Measurements from ENCODE around the gene TMOD1.

DNA sequence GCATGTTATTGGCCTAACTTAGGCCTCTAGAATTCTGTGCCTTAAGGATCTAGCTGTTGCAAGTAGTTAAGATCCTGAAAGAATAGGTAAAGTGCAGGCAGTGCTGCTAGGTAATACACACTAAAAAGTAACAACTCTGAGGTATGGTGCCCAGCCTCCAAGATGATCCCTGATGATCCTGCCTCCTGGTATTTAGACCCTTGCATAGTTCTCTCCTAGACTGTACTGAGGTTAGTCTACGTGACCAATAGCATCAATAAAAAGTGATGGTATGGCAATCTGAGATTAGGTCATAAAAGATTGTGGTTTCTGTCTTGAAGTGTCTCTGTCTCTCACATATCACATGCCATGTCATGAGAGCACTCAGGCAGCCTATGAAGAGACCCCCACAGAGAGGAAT lies 122.5 kb downstream of the TMOD1 start:
- TF ChIP-seq, protein P1, sequence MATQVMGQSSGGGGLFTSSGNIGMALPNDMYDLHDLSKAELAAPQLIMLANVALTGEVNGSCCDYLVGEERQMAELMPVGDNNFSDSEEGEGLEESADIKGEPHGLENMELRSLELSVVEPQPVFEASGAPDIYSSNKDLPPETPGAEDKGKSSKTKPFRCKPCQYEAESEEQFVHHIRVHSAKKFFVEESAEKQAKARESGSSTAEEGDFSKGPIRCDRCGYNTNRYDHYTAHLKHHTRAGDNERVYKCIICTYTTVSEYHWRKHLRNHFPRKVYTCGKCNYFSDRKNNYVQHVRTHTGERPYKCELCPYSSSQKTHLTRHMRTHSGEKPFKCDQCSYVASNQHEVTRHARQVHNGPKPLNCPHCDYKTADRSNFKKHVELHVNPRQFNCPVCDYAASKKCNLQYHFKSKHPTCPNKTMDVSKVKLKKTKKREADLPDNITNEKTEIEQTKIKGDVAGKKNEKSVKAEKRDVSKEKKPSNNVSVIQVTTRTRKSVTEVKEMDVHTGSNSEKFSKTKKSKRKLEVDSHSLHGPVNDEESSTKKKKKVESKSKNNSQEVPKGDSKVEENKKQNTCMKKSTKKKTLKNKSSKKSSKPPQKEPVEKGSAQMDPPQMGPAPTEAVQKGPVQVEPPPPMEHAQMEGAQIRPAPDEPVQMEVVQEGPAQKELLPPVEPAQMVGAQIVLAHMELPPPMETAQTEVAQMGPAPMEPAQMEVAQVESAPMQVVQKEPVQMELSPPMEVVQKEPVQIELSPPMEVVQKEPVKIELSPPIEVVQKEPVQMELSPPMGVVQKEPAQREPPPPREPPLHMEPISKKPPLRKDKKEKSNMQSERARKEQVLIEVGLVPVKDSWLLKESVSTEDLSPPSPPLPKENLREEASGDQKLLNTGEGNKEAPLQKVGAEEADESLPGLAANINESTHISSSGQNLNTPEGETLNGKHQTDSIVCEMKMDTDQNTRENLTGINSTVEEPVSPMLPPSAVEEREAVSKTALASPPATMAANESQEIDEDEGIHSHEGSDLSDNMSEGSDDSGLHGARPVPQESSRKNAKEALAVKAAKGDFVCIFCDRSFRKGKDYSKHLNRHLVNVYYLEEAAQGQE (IDR thresholded peaks at IDR 0.05; ENCODE audit: insufficient read depth in 1 of 2, low read depth in 2 of 2, low read length in 2 of 2), result no peak
- no peak for TF ChIP-seq POLR2AphosphoS5 (IDR thresholded peaks at IDR 0.05; ENCODE audit: low read depth, low read length)
- TF ChIP-seq SIN3A (IDR thresholded peaks at IDR 0.05; ENCODE audit: borderline replicate concordance, insufficient read depth, low read length), result no peak
- no peak for TF ChIP-seq TAF1 (IDR thresholded peaks at IDR 0.05; ENCODE audit: borderline replicate concordance, insufficient read depth, low read length)

All from PFSK-1 (cell line).